Fibroblast of skin of back (primary cell): ENCODE measurements around the gene MAP4K4.
"Not testable (repeated sequence)": the region's sequence is repeated elsewhere in the genome, so short reads cannot be mapped to it uniquely, and the experiment has no call there.

Experiments
- DNase-seq: peaks from one replicate; pipeline ENCODE4 v3.0.0-alpha.2; 2013

Gene MAP4K4

DNA sequence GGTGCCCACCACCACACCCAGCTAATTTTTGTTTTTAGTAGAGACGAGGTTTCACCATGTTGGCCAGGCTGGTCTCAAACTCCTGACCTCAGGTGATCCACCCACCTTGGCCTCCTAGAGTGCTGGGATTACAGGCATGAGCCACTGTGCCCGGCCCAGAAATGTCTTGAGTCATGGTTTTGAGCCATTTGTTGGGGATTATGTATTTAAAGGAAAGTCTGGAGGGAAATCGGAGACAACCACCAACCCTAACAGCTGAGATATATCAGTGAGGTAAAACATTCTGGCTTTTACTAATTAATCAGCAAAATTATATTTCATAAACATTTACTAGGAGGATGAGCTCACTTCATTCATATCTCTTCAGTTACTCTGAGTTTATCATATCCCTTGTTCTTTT lies 72.2 kb downstream of the MAP4K4 start:
- DNase-seq: not testable (repeated sequence)

DNA sequence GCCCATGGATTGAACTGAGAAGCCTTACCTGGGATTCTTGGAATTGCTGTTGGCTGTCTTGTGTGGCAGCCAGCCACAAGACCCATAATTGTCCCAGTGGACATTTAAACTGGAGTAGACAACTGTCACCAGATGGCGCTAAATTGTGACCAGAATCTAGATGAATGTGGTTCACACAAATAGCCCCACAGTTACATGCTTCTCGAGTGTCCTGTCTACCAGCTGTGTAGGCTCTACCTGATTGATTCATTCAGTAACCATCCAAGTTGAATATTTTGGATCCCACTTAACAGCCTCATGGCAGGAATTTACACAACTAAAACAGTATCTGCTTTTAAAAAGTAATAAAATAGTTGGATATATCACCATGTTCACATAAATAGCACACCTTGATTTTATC lies 73.2 kb downstream of the MAP4K4 start:
- DNase-seq: peak; percentile 72

DNA sequence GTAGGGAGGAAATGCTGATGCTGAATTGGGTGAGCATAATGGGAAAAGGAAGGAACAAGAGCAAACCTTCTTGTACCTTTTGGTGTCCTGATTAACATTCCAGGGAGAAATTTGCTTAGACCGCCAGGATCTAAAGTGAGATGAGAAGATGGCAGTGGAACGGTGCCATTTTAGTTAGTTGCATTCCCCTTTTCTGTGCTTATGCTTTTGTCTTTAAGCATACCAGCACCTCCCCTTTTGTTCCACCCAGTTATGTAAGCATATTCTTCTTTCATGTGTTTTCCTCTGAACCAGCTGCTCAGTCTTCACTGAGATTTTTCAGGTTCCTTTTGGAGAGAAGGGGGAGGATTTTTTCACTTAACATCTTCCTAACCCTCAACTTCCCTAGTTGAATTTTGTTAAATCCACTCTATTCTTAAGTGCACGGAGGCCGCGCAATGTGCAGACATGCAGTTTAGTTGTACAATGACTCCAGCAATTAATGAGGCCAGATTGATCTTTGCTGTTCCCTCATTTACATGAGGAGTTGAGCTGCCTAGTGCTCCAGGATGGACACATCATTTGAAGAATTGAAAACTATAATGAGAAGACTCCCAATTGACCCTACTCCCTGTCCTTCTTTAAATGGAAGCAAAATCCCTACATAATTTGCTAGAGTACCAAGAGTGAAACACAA lies 73.9 kb downstream of the MAP4K4 start:
- no peak for DNase-seq

DNA sequence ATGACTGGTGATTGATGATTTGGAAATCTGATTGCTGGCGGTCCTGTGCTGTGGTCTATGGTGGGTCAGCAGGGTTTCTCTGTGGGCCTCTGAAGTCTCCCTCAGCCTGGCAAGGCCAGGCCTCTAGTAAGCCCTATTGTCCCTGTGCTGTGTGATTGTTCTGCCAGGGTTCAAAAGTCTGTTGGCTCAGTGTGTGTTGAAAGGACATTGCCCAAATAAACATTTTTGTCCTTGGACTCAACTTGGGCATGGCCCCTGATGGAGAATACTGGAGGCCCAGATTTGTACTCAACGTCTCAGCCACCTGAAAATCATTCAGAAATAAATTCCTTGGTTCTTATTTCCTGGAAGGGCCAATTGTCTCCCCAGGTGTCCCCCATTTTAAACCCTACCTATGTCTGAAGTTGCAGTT lies 74.4 kb downstream of the MAP4K4 start:
- no peak for DNase-seq

DNA sequence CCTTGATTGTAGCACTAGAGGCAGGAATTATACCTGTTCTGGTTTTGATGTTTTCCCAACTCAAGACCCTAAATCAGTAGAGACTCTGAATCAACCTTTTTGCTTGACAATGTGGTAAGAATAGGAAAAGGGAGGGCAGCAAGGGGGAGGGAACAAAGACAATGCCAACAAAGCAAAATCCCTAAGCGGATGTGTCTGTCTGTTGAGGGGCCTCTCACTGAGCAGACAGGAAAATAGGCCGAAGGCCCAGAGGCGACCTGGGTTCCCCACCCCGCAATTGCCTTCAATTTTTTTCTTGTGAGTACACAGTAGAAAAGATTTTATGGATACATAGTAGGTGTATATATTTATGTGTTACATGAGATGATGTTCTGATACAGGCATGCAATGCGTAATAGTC lies 75.6 kb downstream of the MAP4K4 start:
- DNase-seq: no peak

DNA sequence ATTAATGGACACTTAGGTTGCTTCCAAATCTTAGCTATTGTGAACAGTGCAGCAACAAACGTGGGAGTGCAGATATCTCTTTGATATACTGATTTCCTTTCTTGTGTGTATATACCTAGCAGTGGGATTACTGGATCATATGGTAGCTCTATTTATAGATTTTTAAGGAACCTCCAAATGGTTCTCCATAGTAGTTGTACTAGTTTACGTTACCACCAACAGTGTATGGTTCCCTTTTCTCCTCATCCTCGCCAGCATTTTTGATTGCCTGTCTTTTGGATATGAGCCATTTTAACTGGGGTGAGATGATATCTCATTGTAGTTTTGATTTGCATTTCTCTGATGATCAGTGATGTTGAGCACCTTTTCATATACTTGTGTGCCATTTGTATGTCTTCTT lies 76.5 kb downstream of the MAP4K4 start:
- DNase-seq: not testable (repeated sequence)

DNA sequence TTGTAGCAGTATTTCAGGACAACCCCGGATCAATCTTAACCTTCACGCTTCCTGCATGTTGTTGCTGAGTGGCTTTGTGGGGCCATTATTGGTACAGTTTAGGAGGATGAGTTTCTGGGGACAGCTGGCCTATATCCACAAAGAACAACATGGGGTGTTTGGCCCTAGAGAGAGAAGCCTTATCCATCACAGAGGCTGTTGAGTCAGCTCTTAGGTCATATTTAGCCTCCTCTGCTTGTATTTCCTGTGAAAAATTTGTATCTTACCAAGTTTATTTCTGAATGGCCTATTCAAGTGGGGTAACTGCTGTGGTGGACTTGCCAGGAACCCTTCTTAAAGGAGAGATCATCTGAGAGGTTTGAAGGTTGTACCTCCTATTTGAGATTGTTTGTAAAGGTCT lies 77.6 kb downstream of the MAP4K4 start:
- no peak for DNase-seq

DNA sequence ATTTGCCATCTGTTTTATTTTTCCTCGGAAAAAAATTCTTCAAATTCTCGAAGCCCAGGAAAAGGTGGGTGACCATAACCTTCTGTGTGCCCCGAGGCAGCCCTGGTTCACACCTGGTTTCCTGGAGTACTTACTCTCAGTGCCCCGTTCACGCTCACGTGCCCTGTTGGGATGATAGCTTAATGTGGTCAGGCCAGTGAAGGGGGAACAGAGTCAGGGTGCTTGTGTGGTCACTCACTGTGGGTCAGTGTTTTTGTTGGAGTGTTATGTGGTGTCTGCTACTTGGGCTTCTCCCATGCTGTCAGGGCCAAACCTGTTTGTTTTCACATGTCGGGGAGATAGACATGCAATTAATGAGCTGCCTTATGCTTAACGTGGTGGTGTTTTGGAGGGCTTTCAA lies 78.1 kb downstream of the MAP4K4 start:
- DNase-seq: no peak

DNA sequence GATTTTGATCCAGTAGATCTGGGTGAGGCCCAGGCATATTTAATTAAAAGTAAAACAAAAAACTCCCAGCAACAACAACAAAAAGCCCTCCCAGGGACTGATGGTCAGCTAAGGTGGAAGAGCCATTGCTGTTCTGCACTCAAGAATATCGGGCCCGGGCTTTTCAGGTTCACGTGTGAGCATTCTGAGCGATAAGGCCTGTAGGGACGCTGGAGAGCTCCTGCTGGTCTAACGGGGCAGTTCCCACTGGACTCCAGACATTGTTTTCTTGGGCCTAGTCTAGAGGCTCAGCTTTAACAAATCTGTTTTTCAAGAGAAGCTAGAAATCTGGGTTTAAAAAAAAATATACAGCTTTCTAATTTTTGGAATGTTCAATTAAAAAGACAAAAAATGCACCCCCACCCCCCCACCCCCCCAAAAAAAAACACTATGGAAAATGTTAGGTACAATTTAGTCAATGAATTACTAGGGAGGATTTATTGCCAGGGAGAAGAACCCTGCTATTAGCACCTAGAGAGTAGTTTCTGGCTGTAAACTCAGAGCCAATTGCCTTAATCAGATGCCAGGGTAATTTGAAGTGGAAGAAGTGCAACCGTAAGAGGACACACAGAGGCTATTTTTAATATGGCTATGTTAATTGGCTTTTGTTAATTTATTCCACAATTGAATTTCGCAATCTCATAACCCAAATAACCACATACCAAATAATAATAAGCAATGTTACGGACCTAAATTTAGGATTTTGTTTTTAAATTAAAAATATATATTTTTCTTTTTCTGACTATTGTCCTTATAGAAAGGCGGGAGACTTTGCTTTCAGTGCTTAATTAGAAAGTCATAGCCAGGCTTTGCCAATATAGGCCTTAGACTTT lies 78.9 kb downstream of the MAP4K4 start:
- no peak for DNase-seq

DNA sequence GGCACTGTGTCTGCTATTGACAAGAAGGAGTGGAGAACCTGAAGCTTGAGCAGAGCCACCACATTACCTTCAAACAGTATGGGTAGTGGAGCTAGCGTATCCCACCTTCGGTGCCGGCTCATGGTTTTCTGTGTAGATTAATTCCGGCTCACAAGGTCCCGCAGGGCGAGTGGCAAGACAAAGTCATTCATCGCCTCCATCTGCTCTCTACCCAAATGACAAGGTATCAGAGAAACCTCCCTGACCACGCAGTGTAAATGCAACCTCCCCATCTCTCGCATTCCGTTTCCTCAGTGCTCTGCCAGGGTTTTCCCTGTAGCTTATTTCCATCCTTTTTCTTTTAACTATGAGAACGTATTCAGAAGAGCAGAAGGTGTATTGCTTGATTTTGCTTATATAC lies 79.8 kb downstream of the MAP4K4 start:
- no peak for DNase-seq

DNA sequence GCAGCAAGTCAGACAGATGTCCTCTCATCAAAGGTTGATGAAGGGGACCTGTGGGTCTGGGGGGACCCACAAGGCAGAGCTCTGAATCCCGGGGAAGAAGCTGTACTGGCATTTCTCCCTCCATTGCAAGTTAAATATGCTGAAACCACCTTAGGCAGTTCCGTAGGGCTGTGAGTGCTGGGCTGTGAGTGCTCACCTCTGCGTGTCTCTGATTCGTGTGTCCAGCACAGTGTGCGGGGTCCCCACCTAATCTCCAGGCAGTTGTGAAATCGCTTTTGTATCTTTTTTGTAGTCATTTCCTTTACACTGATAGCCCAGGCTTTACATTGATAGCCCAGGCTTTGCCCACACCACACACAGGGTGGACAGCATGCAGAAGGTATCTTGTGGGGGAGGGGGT lies 80.6 kb downstream of the MAP4K4 start:
- no peak for DNase-seq

DNA sequence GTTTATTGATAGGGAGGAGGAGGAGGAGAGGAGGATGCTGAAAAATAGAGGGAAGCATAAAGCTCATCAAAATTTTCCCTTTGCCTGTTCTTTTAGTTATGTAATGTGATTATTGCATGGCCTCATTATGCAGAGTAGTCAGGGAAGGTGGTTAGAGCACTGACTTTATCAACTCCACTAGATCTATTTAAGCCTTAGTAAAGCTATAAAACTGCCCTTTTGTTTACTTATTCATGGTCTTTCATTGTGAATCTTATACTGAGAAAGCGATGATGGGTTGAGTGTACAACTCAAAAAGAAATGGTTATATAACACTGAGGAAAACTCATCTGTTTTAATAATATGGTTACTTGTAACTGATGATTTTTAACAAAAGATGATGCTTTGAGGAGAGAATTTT lies 81.7 kb downstream of the MAP4K4 start:
- no peak for DNase-seq

DNA sequence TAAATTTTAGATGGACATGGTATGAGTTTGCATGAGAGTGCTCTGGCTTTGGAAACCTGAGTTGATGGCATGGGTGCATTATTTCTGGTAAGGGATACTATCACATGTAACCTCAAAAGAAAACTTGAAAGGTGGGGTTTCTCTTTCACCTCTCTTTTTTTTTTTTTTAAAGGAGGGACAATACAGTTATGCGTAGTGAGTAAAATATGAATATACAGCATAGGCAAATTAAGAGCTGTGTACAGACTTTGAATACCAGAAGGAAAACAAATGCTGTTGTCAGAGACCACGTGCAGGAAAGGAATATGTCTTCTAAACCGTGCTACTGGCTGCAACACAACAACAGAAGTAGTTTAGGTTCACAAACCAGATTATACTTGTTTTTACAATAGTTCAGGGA lies 82.1 kb downstream of the MAP4K4 start:
- no peak for DNase-seq

DNA sequence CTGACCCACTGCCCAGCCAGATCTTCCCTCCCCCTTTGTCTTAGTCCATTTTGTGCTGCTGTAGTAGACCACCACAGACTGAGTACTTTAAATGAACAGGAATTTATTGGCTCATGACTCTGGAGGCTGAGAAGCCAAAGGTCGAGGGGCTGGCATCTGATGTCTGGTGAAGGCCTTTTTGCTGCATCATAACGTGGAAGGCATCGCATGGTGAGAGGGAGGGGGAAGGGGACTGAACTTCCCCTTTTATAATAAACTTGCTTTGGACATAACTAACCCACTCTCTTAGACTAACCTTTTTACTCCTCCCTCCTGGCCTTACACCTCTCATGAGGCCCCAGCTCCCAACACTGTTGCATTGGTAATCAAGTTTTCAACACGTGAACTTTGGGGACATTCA lies 83.8 kb downstream of the MAP4K4 start:
- DNase-seq: no peak

DNA sequence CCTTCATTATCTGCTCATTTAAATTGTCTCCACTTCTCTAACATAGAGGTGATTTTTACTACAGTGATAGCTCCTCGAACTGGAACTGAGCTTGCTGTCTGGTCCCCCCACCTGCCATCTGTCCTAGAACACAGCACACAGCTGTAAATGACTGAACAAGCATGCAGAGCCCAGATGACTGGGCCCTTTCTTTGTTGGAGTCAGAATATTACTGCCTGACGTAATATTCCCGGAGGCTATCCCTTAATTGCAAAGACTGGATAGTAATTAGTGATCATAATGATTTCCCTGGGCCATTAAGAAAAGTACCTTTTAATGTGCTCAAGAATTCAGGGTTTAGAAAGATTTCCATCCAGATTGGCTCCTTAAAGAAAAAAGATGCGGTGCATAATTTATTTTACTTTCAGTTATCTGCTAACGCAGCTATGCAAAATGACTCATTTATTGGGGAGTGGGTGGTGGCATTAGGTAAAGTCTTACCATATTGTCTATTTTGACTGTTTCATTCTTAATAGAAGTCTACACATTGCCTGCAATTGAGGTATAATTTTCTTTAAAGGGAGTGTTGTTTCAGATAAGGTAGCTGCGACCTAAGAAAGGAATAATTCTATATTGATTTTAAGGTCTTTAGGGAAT lies 84.4 kb downstream of the MAP4K4 start:
- no peak for DNase-seq

DNA sequence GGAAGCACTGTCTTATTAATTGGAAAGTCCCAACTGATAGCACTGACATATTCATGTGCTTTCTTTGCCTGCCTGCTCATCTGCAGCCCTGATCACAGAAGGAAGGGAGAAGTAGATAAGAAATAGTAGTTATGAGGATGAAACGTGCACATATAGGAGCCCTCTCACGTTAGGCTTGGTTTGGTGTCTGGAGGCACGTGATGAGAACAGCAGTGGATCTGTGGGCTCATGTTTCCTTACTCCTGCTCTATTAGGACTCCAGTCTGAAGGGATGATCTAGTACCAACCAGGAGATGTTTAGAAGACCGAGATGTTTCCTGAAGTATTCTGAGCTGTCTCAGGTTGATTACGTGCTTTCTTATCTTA lies 84.9 kb downstream of the MAP4K4 start:
- no peak for DNase-seq

DNA sequence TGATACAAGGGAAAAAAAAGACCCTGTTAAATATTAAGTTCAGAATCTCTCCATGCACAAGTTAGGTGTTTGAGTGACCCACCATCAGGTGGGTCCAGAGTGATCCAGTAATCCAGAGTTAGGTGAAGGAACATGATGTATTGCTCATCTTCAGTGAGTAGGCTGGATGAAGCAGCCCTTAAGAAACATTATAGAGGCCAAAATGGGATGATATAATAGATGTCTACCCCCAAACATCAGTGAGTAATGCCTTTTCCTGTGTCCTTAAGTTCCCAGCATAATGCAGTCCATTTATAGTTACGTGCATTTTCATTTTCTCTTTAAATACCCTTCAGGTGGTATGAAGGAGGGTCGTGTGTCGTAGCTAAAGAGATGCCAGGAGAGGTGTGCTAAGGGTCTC lies 89.6 kb downstream of the MAP4K4 start:
- DNase-seq: peak; percentile 56

DNA sequence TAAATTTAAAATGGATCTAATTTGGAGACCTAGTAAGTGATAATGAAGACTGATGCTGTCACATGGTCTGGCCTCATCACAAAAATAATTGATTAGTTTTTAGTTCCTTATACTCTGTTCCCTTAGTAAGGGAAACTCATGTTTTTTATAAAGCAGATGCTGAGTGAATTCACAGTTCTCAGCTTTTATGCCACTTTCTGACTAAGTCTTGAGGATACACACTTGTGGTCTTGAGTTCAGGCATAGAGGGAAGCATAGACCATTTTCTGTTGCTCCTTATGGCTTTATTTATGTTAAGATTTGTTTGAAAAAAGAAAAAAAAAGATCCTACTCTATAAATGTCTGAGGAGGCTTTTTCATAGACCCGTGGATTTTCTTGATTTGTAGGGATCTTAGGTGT lies 91.1 kb downstream of the MAP4K4 start:
- DNase-seq: no peak

DNA sequence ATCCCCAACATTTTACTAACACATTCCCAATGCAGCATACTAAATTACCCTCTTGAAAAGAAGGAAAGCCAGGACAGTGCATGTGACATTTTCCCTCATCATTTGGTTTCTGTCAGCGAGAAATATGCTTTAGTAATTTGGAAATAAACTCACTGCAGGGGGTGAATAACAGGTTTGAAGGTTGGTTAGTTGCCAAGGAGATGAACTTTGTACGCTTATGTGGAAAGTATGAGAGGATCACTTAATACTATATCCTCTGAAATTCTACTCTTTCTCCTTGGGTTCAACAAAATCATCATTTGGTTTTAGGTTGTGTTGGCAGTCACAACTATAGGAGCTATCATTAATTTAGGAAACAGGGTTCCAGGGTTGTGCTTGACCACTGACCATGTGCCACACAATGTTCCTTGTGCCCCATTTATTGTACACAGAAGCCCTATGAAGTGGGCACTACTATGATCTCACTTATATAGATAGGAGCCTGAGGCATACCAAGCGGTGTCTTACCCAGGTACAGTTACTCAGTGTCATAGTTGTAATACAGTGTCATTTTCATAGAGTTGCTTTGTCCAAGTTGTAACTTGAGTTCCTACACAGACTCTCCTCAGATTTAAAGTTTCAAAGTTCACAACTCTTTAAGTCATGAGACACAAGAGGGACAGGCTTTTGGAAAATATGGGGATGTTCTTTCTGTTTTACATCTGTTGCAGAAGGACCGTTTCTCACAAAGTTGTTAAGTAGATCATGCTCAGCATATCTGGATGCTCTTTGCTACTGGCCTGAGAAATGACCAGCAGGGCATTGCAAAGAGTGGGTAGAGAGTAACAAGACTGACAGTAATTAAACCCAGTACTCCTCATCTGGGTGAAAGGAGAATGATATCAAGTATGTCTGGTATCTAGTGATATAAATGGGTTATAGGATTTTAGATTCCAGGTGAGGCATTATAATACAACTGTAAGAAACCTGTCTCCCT lies 91.8 kb downstream of the MAP4K4 start:
- peak; percentile 27 for DNase-seq

DNA sequence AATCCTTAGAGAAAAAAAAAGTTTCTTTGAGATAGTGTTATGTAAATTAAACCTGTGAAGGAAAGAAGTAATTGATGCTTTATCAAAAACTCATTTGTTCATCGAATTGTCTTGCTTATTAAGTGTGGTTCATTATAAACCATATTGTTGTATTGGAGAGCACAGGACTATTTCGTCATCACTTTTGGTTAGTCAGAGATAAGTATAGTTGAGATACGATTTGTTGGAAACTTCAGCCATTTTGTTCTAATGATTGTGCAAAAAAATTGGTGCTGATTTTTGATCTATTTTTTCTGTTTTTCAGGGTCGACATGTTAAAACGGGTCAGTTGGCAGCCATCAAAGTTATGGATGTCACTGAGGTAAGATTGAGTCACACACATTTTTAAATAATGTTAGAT lies 92.9 kb downstream of the MAP4K4 start:
- DNase-seq: no peak

DNA sequence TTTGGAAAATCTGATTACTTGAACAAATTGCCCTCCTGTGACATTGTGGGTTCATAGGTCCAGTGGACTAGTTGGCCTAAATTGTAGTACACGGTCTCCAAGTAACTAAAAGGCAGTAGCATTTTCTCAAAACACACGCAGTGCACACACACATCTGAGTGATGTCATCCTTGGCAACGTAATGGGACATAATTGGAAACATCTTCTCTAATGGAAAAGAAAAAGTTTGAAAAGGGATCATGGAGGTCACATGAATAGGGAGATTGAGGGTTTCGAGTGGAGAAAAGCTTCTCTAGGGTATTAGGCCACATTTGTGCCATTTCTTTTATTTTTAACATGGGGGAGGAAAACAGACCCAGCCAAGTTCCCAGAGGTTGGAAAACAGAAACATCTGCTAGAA lies 93.3 kb downstream of the MAP4K4 start:
- DNase-seq: peak; percentile 80

DNA sequence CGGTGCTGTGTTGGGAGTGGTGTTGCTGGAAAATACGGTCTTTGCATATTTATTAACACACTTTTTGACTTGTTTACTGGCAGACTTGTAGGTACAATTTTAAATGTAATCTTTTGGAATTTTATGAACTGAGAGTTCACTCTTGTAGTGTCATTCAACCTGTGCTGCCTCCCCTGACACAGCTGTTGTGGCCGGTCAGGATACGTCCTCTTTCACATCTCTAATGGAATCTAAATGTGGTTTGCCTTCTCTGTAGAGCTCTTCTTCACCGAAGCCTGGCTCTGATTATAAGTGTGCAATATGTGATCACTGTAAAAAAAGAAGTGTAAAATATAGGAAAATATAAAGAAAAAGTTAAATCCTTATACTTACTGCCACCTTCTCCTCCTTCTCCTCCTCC lies 94.7 kb downstream of the MAP4K4 start:
- no peak for DNase-seq
